Naive thymus-derived CD8-positive, alpha-beta T cell (primary cell): ENCODE data around the gene FAM168A. TPM values are rescaled to one million over a fixed set of nuclear protein-coding genes. Genes with fewer than 3 reads are reported as not detected.

Experiments used
- ATAC-seq, 2 donors: fragments of 150-1000 bp; cut with Tn5 transposase in 1 of 2; sonication (Bioruptor Pico), chemical (Tn5 transposase) in 1 of 2; 1 replicate in 1 of 2; 2 replicates in 1 of 2; pipeline ENCODE4 v1.10.0; 2021; ENCODE audit warnings: mild to moderate bottlenecking in 2 of 2, moderate library complexity in 2 of 2
- POLR2A ChIA-PET: fragments of 350-600 bp; sonication (Branson Sonifier 250); formaldehyde crosslinking; loops from one replicate; lab custom pipeline; 2021; ENCODE audit warnings: antibody characterized with exemption; lab: Charles Lee
- DNase-seq, 10 donors: peaks; one replicate each; pipeline versions ENCODE4 v3.0.0 to v3.0.0-alpha.2; 2020 to 2022
- H3K27ac Mint-ChIP-seq, 10 donors: one replicate each; pipeline ENCODE4 v1.8.0; 2020 to 2022; ENCODE audit warnings: mild to moderate bottlenecking in 10 of 10, mixed read lengths in 10 of 10, moderate library complexity in 4 of 10, inconsistent platforms in 1 of 10
- H3K27me3 Mint-ChIP-seq, 5 donors: one replicate each; pipeline ENCODE4 v1.8.0; 2021 to 2022; ENCODE audit warnings: mixed read lengths in 5 of 5
- H3K36me3 Mint-ChIP-seq, 3 donors: one replicate each; pipeline ENCODE4 v1.8.0; 2020 to 2022; ENCODE audit warnings: mixed read lengths in 3 of 3, mild to moderate bottlenecking in 2 of 3, inconsistent platforms in 1 of 3
- H3K4me1 Mint-ChIP-seq, 4 donors: one replicate each; pipeline ENCODE4 v1.8.0; 2021 to 2022; ENCODE audit warnings: mixed read lengths in 4 of 4
- H3K4me3 Mint-ChIP-seq, 10 donors: one replicate each; pipeline ENCODE4 v1.8.0; 2020 to 2022; ENCODE audit warnings: mild to moderate bottlenecking in 10 of 10, mixed read lengths in 10 of 10, moderate library complexity in 6 of 10, inconsistent platforms in 1 of 10
- H3K9me3 Mint-ChIP-seq, 9 donors: one replicate each; pipeline ENCODE4 v1.8.0; 2020 to 2022; ENCODE audit warnings: mixed read lengths in 9 of 9, mild to moderate bottlenecking in 3 of 9, inconsistent platforms in 1 of 9, moderate library complexity in 1 of 9
- polyA plus RNA-seq, 3 donors: library from polyadenylated mRNA; unstranded; fragments of 300-500 nt; fragmentation: Illumina TruSeq; gene quantifications; one replicate each; pipeline ENCODE4 v1.2.3, GENCODE V29; 2021
- total RNA-seq, 8 experiments: library from RNA in 2 of 8; stranded (reverse) in 2 of 8; gene quantifications; one replicate each; pipeline ENCODE4 v1.2.3 and lab custom pipeline; 2021 to 2026

The FAM168A gene, protein sequence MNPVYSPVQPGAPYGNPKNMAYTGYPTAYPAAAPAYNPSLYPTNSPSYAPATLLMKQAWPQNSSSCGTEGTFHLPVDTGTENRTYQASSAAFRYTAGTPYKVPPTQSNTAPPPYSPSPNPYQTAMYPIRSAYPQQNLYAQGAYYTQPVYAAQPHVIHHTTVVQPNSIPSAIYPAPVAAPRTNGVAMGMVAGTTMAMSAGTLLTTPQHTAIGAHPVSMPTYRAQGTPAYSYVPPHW
- total RNA-seq (10 to 100 TPM; 19.6 to 21.7 TPM), polyA plus RNA-seq (1 to 10 TPM; 2.6 to 5.0 (median 2.7) TPM), total RNA-seq (lab: John Stamatoyannopoulos, UW) (16.4 to 59.5 (median 55.3) reads per million in 6 experiments)

DNA sequence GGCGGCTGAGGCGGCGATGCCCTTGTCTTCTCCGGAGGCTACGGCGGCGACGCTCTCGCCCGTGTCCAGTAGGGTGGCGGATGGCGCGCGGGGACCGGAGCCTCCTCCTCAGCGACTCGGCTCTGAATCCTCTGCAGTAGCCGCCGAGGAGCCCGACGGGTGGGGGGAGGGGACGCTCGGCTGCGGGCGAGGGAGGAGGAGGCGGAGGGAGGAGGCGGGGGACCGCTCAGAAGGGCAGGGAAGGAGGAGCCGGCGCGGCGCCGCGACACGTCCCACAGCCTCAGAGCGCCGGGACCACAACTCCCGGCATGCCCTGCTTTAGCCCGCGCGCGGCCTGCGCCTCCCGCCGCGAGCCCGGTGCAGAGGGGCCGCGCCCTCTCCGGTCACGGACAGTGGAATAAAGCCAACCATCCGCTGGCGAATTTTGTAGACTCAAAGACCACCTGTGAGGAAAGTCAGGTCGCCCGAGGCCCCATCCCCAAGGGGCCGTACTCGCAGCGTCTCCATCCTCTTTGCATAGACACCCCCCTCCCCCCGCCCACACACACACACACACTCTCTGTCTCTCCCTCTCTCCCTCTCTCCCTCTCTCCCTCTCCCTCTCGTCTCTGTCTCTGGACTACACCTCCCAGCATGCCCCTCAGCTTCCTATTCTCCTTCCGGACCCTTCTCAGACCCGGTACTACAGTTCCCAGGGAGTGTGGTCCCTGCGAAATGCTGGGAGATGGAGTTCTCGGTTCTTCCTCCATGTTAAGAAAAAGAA lies at the start of gene FAM168A:
Gene FAM168A, minus strand, starts transcription at position 157 of the 763 bp plus-strand sequence. CDS start 129,638 bp downstream, outside the sequence.
- DNase-seq (peak; percentile 83 to 95 (median 90)), ATAC-seq (peak; percentile 91 to 93)
- Mint-ChIP-seq H3K27me3 (no peaks in the 10 kb centered on the region), H3K4me3 (peak within 1 kb of the TSS; percentile 90 to 97 (median 94)), H3K9me3 (no peaks in the 10 kb centered on the region), H3K36me3 (no peaks in the 10 kb centered on the region), H3K4me1 (peaks cover 18 to 46% (median 46%) of the 10 kb centered on the region in 4 donors), H3K27ac (peak within 1 kb of the TSS; percentile 94 to 98 (median 96))
- POLR2A ChIA-PET, result interaction anchor here (0.6 to 2.1 kb wide), 11 partner anchors 10 to 1164 kb away, joined by 3 to 6 read pairs (median 3); partner anchors contain the start of genes CLPB, MRPL48 and RAB6A

DNA sequence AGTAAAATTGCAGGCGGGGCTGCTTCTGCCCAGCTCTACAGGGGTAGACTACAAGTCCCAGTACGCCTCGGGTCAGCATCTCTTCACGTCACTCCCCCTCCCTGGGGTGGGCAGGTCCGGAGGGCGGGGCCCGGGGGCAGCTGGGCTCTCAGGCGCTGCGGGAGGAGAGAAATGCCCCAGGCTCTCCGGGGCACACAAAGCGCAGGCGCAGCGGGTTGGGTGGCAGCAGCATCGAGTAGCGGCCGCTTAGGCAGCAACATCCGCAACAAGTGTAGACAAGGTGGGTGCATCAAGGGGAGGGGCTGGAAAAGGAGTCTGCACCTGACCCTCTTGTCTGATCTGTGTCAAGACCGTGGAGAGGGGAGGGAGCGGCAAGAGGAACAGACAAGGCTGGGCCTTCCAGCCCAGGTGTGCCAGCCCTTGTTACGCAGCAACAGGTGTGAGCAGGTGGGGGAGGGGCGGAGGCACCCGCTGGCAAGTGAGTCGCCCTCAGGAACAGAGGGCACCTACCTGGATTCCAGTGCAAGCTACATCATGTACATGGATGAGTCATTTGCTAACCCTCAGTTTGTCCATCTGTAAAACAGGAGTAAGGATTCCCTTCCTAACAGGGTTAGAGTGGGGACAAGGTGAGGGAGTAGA lies 49.7 kb upstream of the FAM168A start:
- ATAC-seq (peak; percentile 98), DNase-seq (peak; percentile 87 to 97 (median 95))
- Mint-ChIP-seq H3K4me1 (peaks cover 15 to 33% (median 29%) of the 10 kb centered on the region in 4 donors), H3K27me3 (no peaks in the 10 kb centered on the region), H3K27ac (peak overlapping the region; percentile 83 to 98 (median 96)), H3K9me3 (no peaks in the 10 kb centered on the region), H3K4me3 (peak overlapping the region; percentile 87 to 98 (median 90)), H3K36me3 (peaks cover 0 to 18% (median 0%) of the 10 kb centered on the region in 3 donors)
- POLR2A ChIA-PET, result interaction anchor here (0.8 to 1.6 kb wide), 6 partner anchors 14 to 132 kb away, joined by 3 to 6 read pairs (median 4); partner anchors contain the start of gene FAM168A

DNA sequence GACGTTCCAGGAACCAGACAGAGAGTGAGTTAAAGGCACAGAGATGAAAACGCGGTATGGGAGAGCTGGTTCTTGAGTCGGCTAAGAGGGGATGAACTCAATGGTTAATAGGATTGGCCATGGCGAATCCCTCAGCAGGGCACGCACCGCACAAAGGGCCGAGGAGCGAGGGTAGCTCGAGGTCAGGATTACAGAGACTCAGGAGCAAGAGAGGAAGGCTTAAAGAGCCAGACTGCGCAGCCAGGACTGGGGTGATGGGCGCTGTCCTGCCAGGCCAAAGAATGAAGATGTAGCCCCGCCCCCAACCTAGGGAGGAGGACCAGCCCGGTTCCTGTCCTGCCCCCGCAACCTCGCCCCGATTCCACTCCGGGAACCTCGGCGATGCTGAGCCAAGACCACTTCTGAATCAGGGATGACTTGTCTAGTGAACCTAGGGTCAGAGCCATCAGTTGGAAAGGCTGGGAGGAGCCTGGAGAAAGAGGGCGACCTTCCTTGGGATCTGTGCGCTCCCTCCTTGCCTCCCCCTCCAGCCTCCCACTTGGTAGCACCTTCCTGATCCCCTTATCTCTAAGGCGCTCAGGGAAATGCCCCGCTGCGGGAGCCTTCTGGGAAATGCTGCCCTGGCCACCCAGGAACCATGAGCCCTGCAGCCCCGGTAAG lies 48.2 kb upstream of the FAM168A start, which contains the start of gene PLEKHB1:
Gene PLEKHB1, plus strand, starts transcription at position 610 of the 660 bp plus-strand sequence. Its CDS starts 28 bp downstream, at position 638.
- Mint-ChIP-seq H3K27ac (peak within 1 kb of the TSS; percentile 83 to 98 (median 96)), H3K36me3 (peaks cover 0 to 6% (median 0%) of the 10 kb centered on the region in 3 donors), H3K4me3 (peak within 1 kb of the TSS; percentile 87 to 98 (median 90)), H3K9me3 (no peaks in the 10 kb centered on the region), H3K4me1 (peaks cover 15 to 36% (median 30%) of the 10 kb centered on the region in 4 donors), H3K27me3 (no peaks in the 10 kb centered on the region)
- no peak for DNase-seq
- no peak for ATAC-seq
- POLR2A ChIA-PET, result interaction anchor here (0.6 to 1.6 kb wide), 4 partner anchors 11 to 134 kb away, joined by 3 to 6 read pairs (median 4); no protein-coding TSS in a partner anchor

DNA sequence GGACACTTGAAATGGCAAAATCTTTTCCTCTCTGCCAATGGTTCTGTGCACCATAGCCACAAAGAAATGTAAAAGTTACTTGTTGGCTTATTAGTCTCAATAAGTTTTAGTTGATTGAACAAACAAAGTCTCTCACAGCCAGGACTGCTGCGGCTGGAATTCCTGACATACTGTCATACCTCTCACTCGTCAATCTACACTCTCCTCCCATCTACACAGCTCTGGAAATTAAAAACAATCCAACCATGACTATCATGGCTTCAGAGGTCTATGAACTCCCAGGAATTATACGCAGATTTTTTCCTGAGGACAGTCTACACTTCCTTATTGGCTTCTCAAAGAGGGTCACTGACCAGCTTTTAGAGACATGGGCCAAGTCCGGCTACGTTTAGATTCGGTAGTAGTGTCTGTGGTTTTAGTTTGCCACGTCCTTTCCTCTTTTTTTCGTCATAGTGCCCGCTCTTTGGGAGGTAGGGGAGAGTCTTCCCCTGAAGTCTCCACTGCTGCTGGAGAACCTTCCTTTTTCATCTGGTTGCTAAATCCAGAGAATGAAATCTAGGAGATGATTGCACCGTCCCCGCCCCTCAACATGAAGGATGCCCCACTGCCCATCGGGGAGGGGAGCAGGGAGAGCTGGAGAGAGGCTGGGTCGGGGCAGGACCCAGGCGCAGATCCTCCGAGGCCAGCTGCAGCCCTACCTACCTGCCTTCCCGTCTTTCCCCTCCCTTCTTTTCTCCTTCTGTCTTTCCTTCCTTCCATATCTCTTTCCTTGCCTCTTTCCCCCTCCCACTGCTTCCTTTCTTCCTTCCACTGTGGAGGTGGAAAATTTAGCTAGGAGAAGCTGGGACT lies 47.4 kb upstream of the FAM168A start:
- POLR2A ChIA-PET, result interaction anchor here (0.6 to 1.6 kb wide), 4 partner anchors 11 to 1211 kb away, joined by 3 to 6 read pairs (median 4); no protein-coding TSS in a partner anchor
- Mint-ChIP-seq H3K36me3 (no peaks in the 10 kb centered on the region), H3K4me3 (peak overlapping the region in 1 of 10 donors; percentile 41), H3K9me3 (no peaks in the 10 kb centered on the region), H3K27me3 (no peaks in the 10 kb centered on the region), H3K27ac (peak overlapping the region in 6 of 10 donors; percentile 23 to 80 (median 49)), H3K4me1 (peaks cover 19 to 43% (median 35%) of the 10 kb centered on the region in 4 donors)
- ATAC-seq (no peak), DNase-seq (no peak)

DNA sequence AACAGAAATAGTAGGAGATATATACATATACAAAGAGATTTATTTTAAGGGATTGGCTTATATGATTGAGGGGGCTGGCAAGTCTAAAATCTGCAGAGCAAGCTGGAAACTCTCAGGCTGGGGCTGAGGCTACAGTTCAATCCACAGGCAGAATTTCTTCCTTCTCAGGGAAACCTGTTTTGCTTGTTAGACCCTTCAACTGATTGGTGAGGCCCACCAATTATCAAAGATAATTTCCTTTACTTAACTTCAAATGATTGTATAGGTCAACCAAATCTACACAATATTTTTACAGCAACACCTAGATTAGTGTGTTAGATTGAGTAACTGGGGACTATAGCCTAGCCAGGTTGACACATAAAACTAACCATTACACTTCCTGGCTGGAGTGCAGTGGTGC lies 43.8 kb upstream of the FAM168A start:
- no peak for ATAC-seq
- no peak for DNase-seq
- peaks cover 0 to 2% (median 0%) of the 10 kb centered on the region in 5 donors for H3K27me3 Mint-ChIP-seq
- H3K4me1 Mint-ChIP-seq, result peaks cover 6 to 22% (median 11%) of the 10 kb centered on the region in 4 donors
- POLR2A ChIA-PET, result interaction anchor here (1.0 kb wide), 1 partner anchor 11 kb away, joined by 3 read pairs; no protein-coding TSS in a partner anchor
- H3K27ac Mint-ChIP-seq, result peak overlapping the region in 1 of 10 donors; percentile 69
- no peaks in the 10 kb centered on the region for H3K36me3 Mint-ChIP-seq
- H3K9me3 Mint-ChIP-seq, result no peaks in the 10 kb centered on the region
- no peak overlapping the region for H3K4me3 Mint-ChIP-seq

DNA sequence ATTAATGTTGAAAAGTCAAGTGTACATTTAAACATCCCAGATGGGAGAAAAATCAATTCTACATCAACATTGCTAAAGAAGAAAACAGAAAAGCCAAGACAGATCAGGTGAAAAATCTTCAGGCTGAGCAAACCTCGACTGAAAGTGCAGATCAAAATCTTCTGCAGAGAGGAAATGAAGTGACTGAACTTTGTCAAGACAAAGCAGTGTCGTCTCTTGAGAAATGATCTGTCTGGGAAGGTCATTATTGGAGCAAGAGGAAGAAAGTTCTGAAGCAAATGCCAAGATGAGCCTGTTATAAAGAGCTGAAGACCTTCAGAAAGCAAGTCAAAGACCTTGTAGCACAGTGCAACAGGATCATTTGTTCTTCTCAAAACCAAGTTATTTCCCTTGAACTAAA lies 42.7 kb upstream of the FAM168A start:
- POLR2A ChIA-PET, result interaction anchor here (1.0 kb wide), 1 partner anchor 10 kb away, joined by 3 read pairs; no protein-coding TSS in a partner anchor
- H3K27me3 Mint-ChIP-seq, result peaks cover 0 to 2% (median 0%) of the 10 kb centered on the region in 5 donors
- ATAC-seq (peak; percentile 35 to 39), DNase-seq (peak in 2 of 10 donors; percentile 15 to 17)
- no peaks in the 10 kb centered on the region for H3K9me3 Mint-ChIP-seq
- H3K4me3 Mint-ChIP-seq, result peak overlapping the region in 2 of 10 donors; percentile 11 to 38
- no peaks in the 10 kb centered on the region for H3K36me3 Mint-ChIP-seq
- peak overlapping the region; percentile 11 to 90 (median 66) for H3K27ac Mint-ChIP-seq
- H3K4me1 Mint-ChIP-seq, result peaks cover 6 to 16% (median 9%) of the 10 kb centered on the region in 4 donors

DNA sequence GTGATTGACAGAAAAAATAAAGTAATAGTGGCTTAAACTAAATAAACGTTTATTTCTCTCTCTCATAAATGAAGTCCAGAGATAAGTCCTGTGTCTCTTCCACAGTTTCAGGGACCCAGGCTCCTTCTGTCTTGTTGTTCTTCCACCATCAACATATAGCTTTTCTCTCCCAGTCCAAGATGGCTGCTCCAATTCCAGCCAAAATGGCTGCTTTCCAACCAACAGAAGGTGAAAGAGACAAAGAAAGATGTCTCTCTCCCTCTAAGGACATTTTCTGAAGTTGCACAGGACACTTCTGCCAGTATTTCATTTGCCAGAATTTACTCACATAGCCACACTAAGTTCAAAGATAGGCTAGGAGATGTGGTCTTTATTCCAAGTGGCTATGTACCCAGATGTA lies 39.1 kb upstream of the FAM168A start:
- Mint-ChIP-seq H3K27me3 (peaks cover 0 to 2% (median 0%) of the 10 kb centered on the region in 5 donors), H3K4me1 (peaks cover 8 to 33% (median 22%) of the 10 kb centered on the region in 4 donors), H3K27ac (no peak overlapping the region), H3K36me3 (peaks cover 0 to 1% (median 0%) of the 10 kb centered on the region in 3 donors), H3K9me3 (peaks cover 0 to 12% (median 0%) of the 10 kb centered on the region in 9 donors), H3K4me3 (no peak overlapping the region)
- ATAC-seq (no peak), DNase-seq (no peak)
- POLR2A ChIA-PET, result no interaction called here

DNA sequence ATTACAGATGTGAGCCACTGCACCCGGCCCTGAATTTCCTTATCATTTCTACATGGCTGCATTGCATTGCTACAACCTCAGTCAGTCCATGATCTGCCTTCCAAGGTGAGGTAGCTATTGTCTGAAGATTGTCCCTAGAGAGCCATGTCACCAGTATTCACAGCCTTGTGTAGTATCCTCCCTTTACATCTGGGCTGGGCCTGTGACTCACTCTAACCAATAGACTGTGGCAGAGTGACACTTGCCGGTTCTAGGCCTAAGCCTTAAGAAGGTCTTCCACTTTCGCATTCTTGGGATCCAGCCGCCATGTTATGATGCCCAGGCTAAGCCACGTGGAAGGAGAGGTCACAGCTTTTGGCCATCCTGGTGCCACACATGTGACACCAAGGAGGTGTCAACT lies 38.3 kb upstream of the FAM168A start:
- ATAC-seq (no peak), DNase-seq (no peak)
- Mint-ChIP-seq H3K36me3 (peaks cover 0 to 2% (median 0%) of the 10 kb centered on the region in 3 donors), H3K9me3 (peaks cover 0 to 12% (median 0%) of the 10 kb centered on the region in 9 donors), H3K27ac (no peak overlapping the region), H3K4me1 (peaks cover 8 to 30% (median 21%) of the 10 kb centered on the region in 4 donors), H3K27me3 (peaks cover 0 to 2% (median 0%) of the 10 kb centered on the region in 5 donors), H3K4me3 (no peak overlapping the region)
- POLR2A ChIA-PET, result no interaction called here

DNA sequence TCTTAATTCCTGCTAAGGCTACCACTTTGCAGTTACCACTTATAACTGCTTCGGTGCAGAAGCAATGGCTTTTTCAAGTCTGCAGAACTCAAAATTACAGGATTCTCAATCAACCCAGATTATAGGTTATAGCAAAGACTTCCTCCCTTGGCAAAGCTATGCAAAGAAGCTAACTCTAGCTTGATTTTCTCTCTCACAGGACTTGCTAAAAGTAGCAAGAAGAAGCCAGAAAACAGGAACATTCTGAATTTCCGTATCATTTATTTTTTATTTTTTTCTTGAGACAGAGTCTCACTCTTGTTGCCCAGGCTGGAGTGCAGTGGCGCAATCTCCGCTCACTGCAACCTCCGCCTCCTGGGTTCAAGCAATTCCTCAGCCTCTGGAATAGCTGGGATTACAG lies 37.8 kb upstream of the FAM168A start:
- no peak for ATAC-seq
- DNase-seq, result no peak
- H3K36me3 Mint-ChIP-seq, result peaks cover 0 to 2% (median 0%) of the 10 kb centered on the region in 3 donors
- peaks cover 8 to 26% (median 20%) of the 10 kb centered on the region in 4 donors for H3K4me1 Mint-ChIP-seq
- H3K4me3 Mint-ChIP-seq, result no peak overlapping the region
- no peak overlapping the region for H3K27ac Mint-ChIP-seq
- peaks cover 0 to 12% (median 0%) of the 10 kb centered on the region in 9 donors for H3K9me3 Mint-ChIP-seq
- peaks cover 0 to 2% (median 0%) of the 10 kb centered on the region in 5 donors for H3K27me3 Mint-ChIP-seq
- POLR2A ChIA-PET, result no interaction called here

DNA sequence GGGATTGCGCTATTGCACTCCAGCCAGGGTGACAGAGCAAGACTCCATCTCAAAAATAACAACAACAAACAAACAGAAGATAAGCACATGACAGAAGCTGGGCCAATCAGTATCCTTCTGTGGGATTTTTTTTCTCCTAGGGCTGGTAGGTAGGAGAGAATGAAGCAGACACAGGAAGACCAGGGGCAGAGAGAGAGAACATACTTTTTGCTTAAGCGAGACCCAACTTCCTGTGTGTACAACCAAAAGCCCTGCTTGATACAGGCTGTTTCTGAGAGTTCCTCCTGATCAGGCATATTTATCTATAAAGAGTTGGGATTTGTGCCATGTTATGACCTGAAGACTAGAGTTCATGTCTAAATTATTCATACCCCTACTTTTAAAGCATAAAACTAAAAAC lies 36.1 kb upstream of the FAM168A start:
- H3K27ac Mint-ChIP-seq, result peak overlapping the region; percentile 29 to 93 (median 81)
- H3K36me3 Mint-ChIP-seq, result peaks cover 0 to 2% (median 0%) of the 10 kb centered on the region in 3 donors
- POLR2A ChIA-PET, result interaction anchor here (1.0 to 1.5 kb wide), 3 partner anchors 10 to 13 kb away, joined by 3 to 7 read pairs (median 3); no protein-coding TSS in a partner anchor
- peak; percentile 63 to 75 for ATAC-seq
- peaks cover 0 to 12% (median 0%) of the 10 kb centered on the region in 9 donors for H3K9me3 Mint-ChIP-seq
- DNase-seq, result peak in 3 of 10 donors; percentile 18 to 35 (median 31)
- peak overlapping the region in 2 of 10 donors; percentile 1 to 33 for H3K4me3 Mint-ChIP-seq
- H3K4me1 Mint-ChIP-seq, result peaks cover 2 to 16% (median 13%) of the 10 kb centered on the region in 4 donors
- no peaks in the 10 kb centered on the region for H3K27me3 Mint-ChIP-seq
